Cardiac muscle cell (in vitro differentiated cells and primary cell): ENCODE data around the gene IL2RG. TPM values are rescaled to one million over a fixed set of nuclear protein-coding genes. Genes with fewer than 3 reads are reported as not detected.

Experiments
- DNase-seq, 2 donors: peaks; one replicate each; pipeline versions ENCODE4 v3.0.0 to v3.0.0-alpha.2; 2010 to 2017; ENCODE audit warnings: low read depth in 1 of 2, low spot score in 1 of 2
- H3K27ac ChIP-seq: fragments of 200-600 bp; sonication (generic); 2 replicates; pipeline ENCODE4 v1.5.1; 2016
- H3K27me3 ChIP-seq: fragments of 200-600 bp; sonication (generic); 2 replicates; pipeline ENCODE4 v1.6.0; 2016; ENCODE audit warnings: control low read depth
- H3K36me3 ChIP-seq: fragments of 200-600 bp; sonication (generic); 2 replicates; pipeline ENCODE4 v1.5.1; 2016; ENCODE audit warnings: control low read depth
- H3K4me1 ChIP-seq: fragments of 200-600 bp; sonication (generic); 2 replicates; pipeline ENCODE4 v1.8.1; 2017; ENCODE audit warnings: low read depth, mild to moderate bottlenecking, mixed run types
- H3K4me3 ChIP-seq: fragments of 200-600 bp; sonication (generic); 2 replicates; pipeline ENCODE4 v1.5.1; 2016; ENCODE audit warnings: mild to moderate bottlenecking
- H3K9me3 ChIP-seq: fragments of 200-600 bp; sonication (generic); 2 replicates; pipeline ENCODE4 v1.5.1; 2017; ENCODE audit warnings: low read depth, mild to moderate bottlenecking, control low read depth
- CTCF ChIP-seq: IDR thresholded peaks from 2 replicates; pipeline ENCODE4 v1.5.1; 2012; ENCODE audit warnings: low read depth, mild to moderate bottlenecking, low read length
- polyA plus RNA-seq: library from polyadenylated mRNA; unstranded; fragments of >200 nt; fragmentation: Nextera tagmentation; extraction: Ambion mirVana; gene quantifications from 2 replicates; pipeline ENCODE4 v1.2.1, GENCODE V29; 2016
- total RNA-seq: library from RNA; depleted of rRNA; stranded (reverse); fragments of >200 nt; gene quantifications from 2 replicates; pipeline ENCODE4 v1.2.3, GENCODE V29; 2016

The IL2RG gene
- total and polyA plus RNA-seq, 2 experiments from 2014 or later, result not detected

GRCh38 chrX:71085900-71086299 is 25.5 kb downstream of the IL2RG start:
- Histone ChIP-seq H3K4me1 (no peaks in the 10 kb centered on the region), H3K36me3 (no peaks in the 10 kb centered on the region), H3K9me3 (no peaks in the 10 kb centered on the region), H3K27me3 (no peaks in the 10 kb centered on the region), H3K27ac (no peak overlapping the region), H3K4me3 (no peak overlapping the region)
- no peak for TF ChIP-seq CTCF
- no peak for DNase-seq

- no peak for DNase-seq
- no peak for TF ChIP-seq CTCF
- Histone ChIP-seq H3K4me3 (no peak overlapping the region), H3K27ac (no peak overlapping the region), H3K36me3 (no peaks in the 10 kb centered on the region), H3K4me1 (no peaks in the 10 kb centered on the region), H3K27me3 (no peaks in the 10 kb centered on the region), H3K9me3 (no peaks in the 10 kb centered on the region)
Observed at GRCh38 chrX:71082822-71083221, 28.6 kb downstream of the IL2RG start.

GRCh38 chrX:71082124-71082647 is 29.2 kb downstream of the IL2RG start:
- DNase-seq, result no peak

GRCh38 chrX:71081330-71082123 is 29.9 kb downstream of the IL2RG start:
- Histone ChIP-seq H3K4me3 (no peak overlapping the region), H3K36me3 (no peaks in the 10 kb centered on the region), H3K9me3 (no peaks in the 10 kb centered on the region), H3K27ac (no peak overlapping the region), H3K27me3 (no peaks in the 10 kb centered on the region), H3K4me1 (no peaks in the 10 kb centered on the region)
- no peak for TF ChIP-seq CTCF
- DNase-seq, result peak in 1 of 2 donors; percentile 63

More at GRCh38 chrX:71082124-71082647, 29.2 kb downstream of the IL2RG start:
- Histone ChIP-seq H3K36me3 (no peaks in the 10 kb centered on the region), H3K9me3 (no peaks in the 10 kb centered on the region), H3K27ac (no peak overlapping the region), H3K27me3 (no peaks in the 10 kb centered on the region), H3K4me3 (no peak overlapping the region), H3K4me1 (no peaks in the 10 kb centered on the region)
- no peak for TF ChIP-seq CTCF

GRCh38 chrX:71070531-71070930 is 40.8 kb downstream of the IL2RG start:
- Histone ChIP-seq H3K27me3 (no peaks in the 10 kb centered on the region), H3K27ac (no peak overlapping the region), H3K9me3 (no peaks in the 10 kb centered on the region), H3K4me1 (no peaks in the 10 kb centered on the region), H3K4me3 (no peak overlapping the region), H3K36me3 (no peaks in the 10 kb centered on the region)
- no peak for TF ChIP-seq CTCF
- DNase-seq, result no peak
